GM23338 (cell line): ENCODE measurements around the gene NGEF. TPM values are rescaled to one million over a fixed set of nuclear protein-coding genes. Genes with fewer than 3 reads are reported as not detected.

Source experiments
- ATAC-seq: fragments of 200-7000 bp; cut with Tn5 transposase; 3 replicates; pipeline ENCODE4 v1.9.1; 2020
- DNase-seq: peaks from one replicate; pipeline ENCODE4 v3.0.0-alpha.2; 2015; ENCODE audit warnings: low spot score
- H2AFZ ChIP-seq: fragments of 200-600 bp; sonication (generic); 2 replicates; pipeline ENCODE4 v1.8.0; 2016; ENCODE audit warnings: antibody characterized with exemption, mild to moderate bottlenecking, moderate library complexity
- H3F3A ChIP-seq: fragments of 200-600 bp; sonication (generic); replicated peaks from 2 replicates; pipeline ENCODE4 v1.8.0; 2017; ENCODE audit warnings: antibody characterized with exemption, mixed run types, low read depth
- H3K27ac ChIP-seq: fragments of 200-600 bp; sonication (generic); 2 replicates; pipeline ENCODE4 v1.6.1; 2016; ENCODE audit warnings: low read depth
- H3K27me3 ChIP-seq: fragments of 200-600 bp; sonication (generic); 2 replicates; pipeline ENCODE4 v1.8.0; 2016; ENCODE audit warnings: mild to moderate bottlenecking, mixed run types, moderate library complexity; ENCODE audit not compliant: insufficient read depth
- H3K36me3 ChIP-seq: fragments of 200-600 bp; sonication (generic); 2 replicates; pipeline ENCODE4 v1.8.0; 2016; ENCODE audit warnings: mild to moderate bottlenecking; ENCODE audit not compliant: insufficient read depth
- H3K4me1 ChIP-seq: fragments of 200-600 bp; sonication (generic); 2 replicates; pipeline ENCODE4 v1.8.0; 2016; ENCODE audit warnings: mild to moderate bottlenecking, moderate library complexity; ENCODE audit not compliant: insufficient read depth
- H3K4me2 ChIP-seq: fragments of 200-600 bp; sonication (generic); 2 replicates; pipeline ENCODE4 v1.7.1; 2017; ENCODE audit warnings: mixed run types
- H3K4me3 ChIP-seq: fragments of 200-600 bp; sonication (generic); 2 replicates; pipeline ENCODE4 v1.6.1; 2016; ENCODE audit warnings: mixed run types
- H3K79me2 ChIP-seq: fragments of 200-600 bp; sonication (generic); replicated peaks from 2 replicates; pipeline ENCODE4 v1.8.0; 2017; ENCODE audit warnings: mild to moderate bottlenecking; ENCODE audit not compliant: insufficient read depth
- H3K9me2 ChIP-seq: fragments of 200-600 bp; sonication (generic); 2 replicates; pipeline ENCODE4 v1.8.0; 2017; ENCODE audit not compliant: insufficient read depth
- H4K20me1 ChIP-seq: fragments of 200-600 bp; sonication (generic); replicated peaks from 2 replicates; pipeline ENCODE4 v1.8.0; 2017; ENCODE audit warnings: mild to moderate bottlenecking; ENCODE audit not compliant: insufficient read depth
- H3K27ac Mint-ChIP-seq: 2 replicates; pipeline ENCODE4 v1.8.0; 2020; ENCODE audit warnings: inconsistent platforms, mild to moderate bottlenecking, moderate library complexity, mixed read lengths
- H3K27me3 Mint-ChIP-seq: 3 replicates; pipeline ENCODE4 v1.8.0; 2022; ENCODE audit warnings: low read depth, mild to moderate bottlenecking, moderate library complexity, mixed read lengths, inconsistent platforms; ENCODE audit not compliant: insufficient read depth, poor library complexity
- H3K36me3 Mint-ChIP-seq: 3 replicates; pipeline ENCODE4 v1.8.0; 2021; ENCODE audit warnings: low read depth, mild to moderate bottlenecking, inconsistent platforms, moderate library complexity, mixed read lengths
- H3K4me1 Mint-ChIP-seq: 3 replicates; pipeline ENCODE4 v1.8.0; 2020; ENCODE audit warnings: mild to moderate bottlenecking, inconsistent platforms, mixed read lengths
- H3K4me3 Mint-ChIP-seq: 3 replicates; pipeline ENCODE4 v1.8.0; 2021; ENCODE audit warnings: moderate library complexity, mild to moderate bottlenecking, inconsistent platforms, mixed read lengths
- H3K9me3 Mint-ChIP-seq: 3 replicates; pipeline ENCODE4 v1.8.0; 2020; ENCODE audit warnings: moderate library complexity, mild to moderate bottlenecking, inconsistent platforms, mixed read lengths
- CREB1 ChIP-seq: fragments of 250-450 bp; sonication (Bioruptor Pico); IDR thresholded peaks from 2 replicates; pipeline ENCODE4 v1.5.0; 2020; ENCODE audit warnings: low read depth, mild to moderate bottlenecking, moderate library complexity
- EZH2 ChIP-seq: fragments of 200-600 bp; sonication (generic); IDR thresholded peaks from one replicate; pipeline ENCODE4 v1.8.0; 2017; ENCODE audit warnings: antibody characterized with exemption, mild to moderate bottlenecking, low read depth; ENCODE audit not compliant: unreplicated experiment
- EZH2phosphoT487 ChIP-seq: fragments of 200-600 bp; sonication (generic); IDR thresholded peaks from one replicate; pipeline ENCODE4 v1.8.1; 2018; ENCODE audit warnings: antibody characterized with exemption; ENCODE audit not compliant: unreplicated experiment
- JUNB ChIP-seq: IDR thresholded peaks from one replicate; pipeline ENCODE4 v1.6.1; 2016; ENCODE audit warnings: antibody characterized with exemption; ENCODE audit not compliant: unreplicated experiment
- NANOG ChIP-seq: IDR thresholded peaks from 2 replicates; pipeline ENCODE4 v1.6.1; 2016; ENCODE audit warnings: antibody characterized with exemption, borderline replicate concordance
- POLR2AphosphoS5 ChIP-seq: IDR thresholded peaks from 2 replicates; pipeline ENCODE4 v1.6.1; 2016; ENCODE audit warnings: antibody characterized with exemption, low read depth
- STAT1 ChIP-seq: IDR thresholded peaks from one replicate; pipeline ENCODE4 v1.6.1; 2016; ENCODE audit warnings: antibody characterized with exemption; ENCODE audit not compliant: unreplicated experiment
- ZNF114 ChIP-seq: fragments of 250-450 bp; sonication (Bioruptor Pico); IDR thresholded peaks from 2 replicates; pipeline ENCODE4 v1.5.0; 2020; ENCODE audit warnings: mild to moderate bottlenecking, moderate library complexity
- ZNF331 ChIP-seq: fragments of 250-450 bp; sonication (Bioruptor Pico); IDR thresholded peaks from 2 replicates; pipeline ENCODE4 v1.5.0; 2020; ENCODE audit warnings: low read depth, mild to moderate bottlenecking, moderate library complexity
- polyA plus RNA-seq: library from polyadenylated mRNA; unstranded; fragments of >200 nt; fragmentation: Nextera tagmentation; extraction: Ambion mirVana; gene quantifications from 2 replicates; pipeline ENCODE4 v1.2.1, GENCODE V29; 2016
- total RNA-seq: library from RNA; depleted of rRNA; stranded (reverse); fragments of >200 nt; shearing (Covaris generic); gene quantifications from 2 replicates; pipeline ENCODE4 v1.2.3, GENCODE V29; 2014
- TF ChIP-seq, protein P1 (sequence below), 2 experiments: fragments of 200-600 bp in 1 of 2; sonication (generic) in 1 of 2; conservative IDR thresholded peaks; 2 replicates each; pipeline versions ENCODE4 v1.5.1 to v1.6.1; 2016 to 2017; ENCODE audit warnings: antibody characterized with exemption in 2 of 2, low read depth in 2 of 2, mild to moderate bottlenecking in 2 of 2, moderate library complexity in 1 of 2
- TF ChIP-seq, protein P2 (sequence below): IDR thresholded peaks from one replicate; pipeline ENCODE4 v1.6.1; 2018; ENCODE audit warnings: antibody characterized with exemption; ENCODE audit not compliant: unreplicated experiment
- TF ChIP-seq, protein P3 (sequence below): IDR thresholded peaks from 2 replicates; pipeline ENCODE4 v1.6.1; 2016; ENCODE audit warnings: antibody characterized with exemption
- TF ChIP-seq, protein P4 (sequence below): fragments of 250-450 bp; sonication (Bioruptor Pico); IDR thresholded peaks from 2 replicates; pipeline ENCODE4 v1.5.0; 2020; ENCODE audit warnings: mild to moderate bottlenecking, moderate library complexity

NGEF gene
- total and polyA plus RNA-seq, 2 experiments from 2014 or later = 1.8 to 5.4 TPM

DNA sequence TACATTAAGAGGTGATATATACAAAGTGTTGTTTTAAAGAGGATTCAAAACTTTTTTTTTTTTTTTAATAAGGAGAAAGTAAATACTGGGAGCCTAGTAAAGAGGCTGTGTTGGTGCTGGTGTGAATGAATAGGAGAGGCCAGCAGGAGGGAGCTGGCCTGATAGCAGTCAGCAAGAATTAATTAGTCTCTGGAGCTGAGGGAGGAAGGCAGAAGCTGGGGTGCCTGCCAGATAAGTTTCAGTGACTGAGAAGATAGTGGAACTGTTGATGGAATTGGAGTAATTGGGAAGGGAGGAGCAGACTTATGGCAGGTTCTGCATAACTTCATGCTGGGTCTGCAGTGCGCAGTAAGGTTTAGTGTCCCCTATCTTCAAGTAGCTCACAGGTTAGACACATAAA is 179.2 kb downstream of the NGEF start:
- Histone ChIP-seq H3K27ac (no peak overlapping the region), H3K4me1 (0 out of 2 replicates have a peak, but pooled peaks cover 3% of the 10 kb centered on the region), H3K79me2 (peaks cover 4% of the 10 kb centered on the region; the same call in 1 of the 2 replicates), H3K4me3 (no peak overlapping the region), H3K9me2 (no peaks in the 10 kb centered on the region), H3K36me3 (peaks cover 37% of the 10 kb centered on the region), H3K4me2 (no peak overlapping the region), H3F3A (no peaks in the 10 kb centered on the region), H4K20me1 (peaks cover 14% of the 10 kb centered on the region), H2AFZ (no peak overlapping the region), H3K27me3 (no peaks in the 10 kb centered on the region)
- Mint-ChIP-seq H3K27me3 (peaks cover 3% of the 10 kb centered on the region), H3K9me3 (no peaks in the 10 kb centered on the region), H3K4me3 (no peak overlapping the region), H3K27ac (no peak overlapping the region), H3K4me1 (peaks cover 12% of the 10 kb centered on the region; the same call in 2 of the 3 replicates), H3K36me3 (peaks cover 24% of the 10 kb centered on the region)
- DNase-seq (no peak), ATAC-seq (no peak)
- TF ChIP-seq JUNB = no peak
- TF ChIP-seq, protein P1, sequence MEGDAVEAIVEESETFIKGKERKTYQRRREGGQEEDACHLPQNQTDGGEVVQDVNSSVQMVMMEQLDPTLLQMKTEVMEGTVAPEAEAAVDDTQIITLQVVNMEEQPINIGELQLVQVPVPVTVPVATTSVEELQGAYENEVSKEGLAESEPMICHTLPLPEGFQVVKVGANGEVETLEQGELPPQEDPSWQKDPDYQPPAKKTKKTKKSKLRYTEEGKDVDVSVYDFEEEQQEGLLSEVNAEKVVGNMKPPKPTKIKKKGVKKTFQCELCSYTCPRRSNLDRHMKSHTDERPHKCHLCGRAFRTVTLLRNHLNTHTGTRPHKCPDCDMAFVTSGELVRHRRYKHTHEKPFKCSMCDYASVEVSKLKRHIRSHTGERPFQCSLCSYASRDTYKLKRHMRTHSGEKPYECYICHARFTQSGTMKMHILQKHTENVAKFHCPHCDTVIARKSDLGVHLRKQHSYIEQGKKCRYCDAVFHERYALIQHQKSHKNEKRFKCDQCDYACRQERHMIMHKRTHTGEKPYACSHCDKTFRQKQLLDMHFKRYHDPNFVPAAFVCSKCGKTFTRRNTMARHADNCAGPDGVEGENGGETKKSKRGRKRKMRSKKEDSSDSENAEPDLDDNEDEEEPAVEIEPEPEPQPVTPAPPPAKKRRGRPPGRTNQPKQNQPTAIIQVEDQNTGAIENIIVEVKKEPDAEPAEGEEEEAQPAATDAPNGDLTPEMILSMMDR (conservative IDR thresholded peaks at IDR 0.05; ENCODE audit: low read depth in 2 of 2) = no peak
- TF ChIP-seq, protein P2, sequence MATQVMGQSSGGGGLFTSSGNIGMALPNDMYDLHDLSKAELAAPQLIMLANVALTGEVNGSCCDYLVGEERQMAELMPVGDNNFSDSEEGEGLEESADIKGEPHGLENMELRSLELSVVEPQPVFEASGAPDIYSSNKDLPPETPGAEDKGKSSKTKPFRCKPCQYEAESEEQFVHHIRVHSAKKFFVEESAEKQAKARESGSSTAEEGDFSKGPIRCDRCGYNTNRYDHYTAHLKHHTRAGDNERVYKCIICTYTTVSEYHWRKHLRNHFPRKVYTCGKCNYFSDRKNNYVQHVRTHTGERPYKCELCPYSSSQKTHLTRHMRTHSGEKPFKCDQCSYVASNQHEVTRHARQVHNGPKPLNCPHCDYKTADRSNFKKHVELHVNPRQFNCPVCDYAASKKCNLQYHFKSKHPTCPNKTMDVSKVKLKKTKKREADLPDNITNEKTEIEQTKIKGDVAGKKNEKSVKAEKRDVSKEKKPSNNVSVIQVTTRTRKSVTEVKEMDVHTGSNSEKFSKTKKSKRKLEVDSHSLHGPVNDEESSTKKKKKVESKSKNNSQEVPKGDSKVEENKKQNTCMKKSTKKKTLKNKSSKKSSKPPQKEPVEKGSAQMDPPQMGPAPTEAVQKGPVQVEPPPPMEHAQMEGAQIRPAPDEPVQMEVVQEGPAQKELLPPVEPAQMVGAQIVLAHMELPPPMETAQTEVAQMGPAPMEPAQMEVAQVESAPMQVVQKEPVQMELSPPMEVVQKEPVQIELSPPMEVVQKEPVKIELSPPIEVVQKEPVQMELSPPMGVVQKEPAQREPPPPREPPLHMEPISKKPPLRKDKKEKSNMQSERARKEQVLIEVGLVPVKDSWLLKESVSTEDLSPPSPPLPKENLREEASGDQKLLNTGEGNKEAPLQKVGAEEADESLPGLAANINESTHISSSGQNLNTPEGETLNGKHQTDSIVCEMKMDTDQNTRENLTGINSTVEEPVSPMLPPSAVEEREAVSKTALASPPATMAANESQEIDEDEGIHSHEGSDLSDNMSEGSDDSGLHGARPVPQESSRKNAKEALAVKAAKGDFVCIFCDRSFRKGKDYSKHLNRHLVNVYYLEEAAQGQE = no peak
- no peak for TF ChIP-seq CREB1
- no peak for TF ChIP-seq EZH2
- TF ChIP-seq EZH2phosphoT487 = no peak
- no peak for TF ChIP-seq NANOG
- TF ChIP-seq POLR2AphosphoS5 = no peak
- TF ChIP-seq STAT1 = no peak
- TF ChIP-seq, protein P3, sequence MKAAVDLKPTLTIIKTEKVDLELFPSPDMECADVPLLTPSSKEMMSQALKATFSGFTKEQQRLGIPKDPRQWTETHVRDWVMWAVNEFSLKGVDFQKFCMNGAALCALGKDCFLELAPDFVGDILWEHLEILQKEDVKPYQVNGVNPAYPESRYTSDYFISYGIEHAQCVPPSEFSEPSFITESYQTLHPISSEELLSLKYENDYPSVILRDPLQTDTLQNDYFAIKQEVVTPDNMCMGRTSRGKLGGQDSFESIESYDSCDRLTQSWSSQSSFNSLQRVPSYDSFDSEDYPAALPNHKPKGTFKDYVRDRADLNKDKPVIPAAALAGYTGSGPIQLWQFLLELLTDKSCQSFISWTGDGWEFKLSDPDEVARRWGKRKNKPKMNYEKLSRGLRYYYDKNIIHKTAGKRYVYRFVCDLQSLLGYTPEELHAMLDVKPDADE = no peak
- TF ChIP-seq, protein P4, sequence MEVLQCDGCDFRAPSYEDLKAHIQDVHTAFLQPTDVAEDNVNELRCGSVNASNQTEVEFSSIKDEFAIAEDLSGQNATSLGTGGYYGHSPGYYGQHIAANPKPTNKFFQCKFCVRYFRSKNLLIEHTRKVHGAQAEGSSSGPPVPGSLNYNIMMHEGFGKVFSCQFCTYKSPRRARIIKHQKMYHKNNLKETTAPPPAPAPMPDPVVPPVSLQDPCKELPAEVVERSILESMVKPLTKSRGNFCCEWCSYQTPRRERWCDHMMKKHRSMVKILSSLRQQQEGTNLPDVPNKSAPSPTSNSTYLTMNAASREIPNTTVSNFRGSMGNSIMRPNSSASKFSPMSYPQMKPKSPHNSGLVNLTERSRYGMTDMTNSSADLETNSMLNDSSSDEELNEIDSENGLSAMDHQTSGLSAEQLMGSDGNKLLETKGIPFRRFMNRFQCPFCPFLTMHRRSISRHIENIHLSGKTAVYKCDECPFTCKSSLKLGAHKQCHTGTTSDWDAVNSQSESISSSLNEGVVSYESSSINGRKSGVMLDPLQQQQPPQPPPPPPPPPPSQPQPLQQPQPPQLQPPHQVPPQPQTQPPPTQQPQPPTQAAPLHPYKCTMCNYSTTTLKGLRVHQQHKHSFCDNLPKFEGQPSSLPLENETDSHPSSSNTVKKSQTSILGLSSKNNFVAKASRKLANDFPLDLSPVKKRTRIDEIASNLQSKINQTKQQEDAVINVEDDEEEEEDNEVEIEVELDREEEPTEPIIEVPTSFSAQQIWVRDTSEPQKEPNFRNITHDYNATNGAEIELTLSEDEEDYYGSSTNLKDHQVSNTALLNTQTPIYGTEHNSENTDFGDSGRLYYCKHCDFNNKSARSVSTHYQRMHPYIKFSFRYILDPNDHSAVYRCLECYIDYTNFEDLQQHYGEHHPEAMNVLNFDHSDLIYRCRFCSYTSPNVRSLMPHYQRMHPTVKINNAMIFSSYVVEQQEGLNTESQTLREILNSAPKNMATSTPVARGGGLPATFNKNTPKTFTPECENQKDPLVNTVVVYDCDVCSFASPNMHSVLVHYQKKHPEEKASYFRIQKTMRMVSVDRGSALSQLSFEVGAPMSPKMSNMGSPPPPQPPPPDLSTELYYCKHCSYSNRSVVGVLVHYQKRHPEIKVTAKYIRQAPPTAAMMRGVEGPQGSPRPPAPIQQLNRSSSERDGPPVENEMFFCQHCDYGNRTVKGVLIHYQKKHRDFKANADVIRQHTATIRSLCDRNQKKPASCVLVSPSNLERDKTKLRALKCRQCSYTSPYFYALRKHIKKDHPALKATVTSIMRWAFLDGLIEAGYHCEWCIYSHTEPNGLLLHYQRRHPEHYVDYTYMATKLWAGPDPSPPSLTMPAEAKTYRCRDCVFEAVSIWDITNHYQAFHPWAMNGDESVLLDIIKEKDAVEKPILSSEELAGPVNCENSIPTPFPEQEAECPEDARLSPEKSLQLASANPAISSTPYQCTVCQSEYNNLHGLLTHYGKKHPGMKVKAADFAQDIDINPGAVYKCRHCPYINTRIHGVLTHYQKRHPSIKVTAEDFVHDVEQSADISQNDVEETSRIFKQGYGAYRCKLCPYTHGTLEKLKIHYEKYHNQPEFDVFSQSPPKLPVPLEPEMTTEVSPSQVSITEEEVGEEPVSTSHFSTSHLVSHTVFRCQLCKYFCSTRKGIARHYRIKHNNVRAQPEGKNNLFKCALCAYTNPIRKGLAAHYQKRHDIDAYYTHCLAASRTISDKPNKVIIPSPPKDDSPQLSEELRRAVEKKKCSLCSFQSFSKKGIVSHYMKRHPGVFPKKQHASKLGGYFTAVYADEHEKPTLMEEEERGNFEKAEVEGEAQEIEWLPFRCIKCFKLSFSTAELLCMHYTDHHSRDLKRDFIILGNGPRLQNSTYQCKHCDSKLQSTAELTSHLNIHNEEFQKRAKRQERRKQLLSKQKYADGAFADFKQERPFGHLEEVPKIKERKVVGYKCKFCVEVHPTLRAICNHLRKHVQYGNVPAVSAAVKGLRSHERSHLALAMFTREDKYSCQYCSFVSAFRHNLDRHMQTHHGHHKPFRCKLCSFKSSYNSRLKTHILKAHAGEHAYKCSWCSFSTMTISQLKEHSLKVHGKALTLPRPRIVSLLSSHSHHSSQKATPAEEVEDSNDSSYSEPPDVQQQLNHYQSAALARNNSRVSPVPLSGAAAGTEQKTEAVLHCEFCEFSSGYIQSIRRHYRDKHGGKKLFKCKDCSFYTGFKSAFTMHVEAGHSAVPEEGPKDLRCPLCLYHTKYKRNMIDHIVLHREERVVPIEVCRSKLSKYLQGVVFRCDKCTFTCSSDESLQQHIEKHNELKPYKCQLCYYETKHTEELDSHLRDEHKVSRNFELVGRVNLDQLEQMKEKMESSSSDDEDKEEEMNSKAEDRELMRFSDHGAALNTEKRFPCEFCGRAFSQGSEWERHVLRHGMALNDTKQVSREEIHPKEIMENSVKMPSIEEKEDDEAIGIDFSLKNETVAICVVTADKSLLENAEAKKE (CRISPR knock-in tag) = no peak
- TF ChIP-seq ZNF331 (CRISPR knock-in tag) = no peak
- TF ChIP-seq ZNF114 (CRISPR knock-in tag) = no peak
